HG03039 (cell line): Measurements from ENCODE around the gene ADAMTS12.

Source experiments
- ATAC-seq: cut with Tn5 transposase; IDR thresholded peaks from one replicate; pipeline ENCODE4 v1.9.1; 2021; ENCODE audit warnings: mild to moderate bottlenecking, moderate library complexity; ENCODE audit not compliant: unreplicated experiment

The ADAMTS12 gene

GRCh38 chr5:33725806-33726205, 166.0 kb downstream of the ADAMTS12 start:
- no peak for ATAC-seq

- ATAC-seq, result no peak
Measured at GRCh38 chr5:33721491-33722200, 170.1 kb downstream of the ADAMTS12 start.

- no peak for ATAC-seq
Measured at GRCh38 chr5:33720176-33720575, 171.6 kb downstream of the ADAMTS12 start.

GRCh38 chr5:33719769-33720168, 172.0 kb downstream of the ADAMTS12 start:
- ATAC-seq, result no peak

- no peak for ATAC-seq
Measured at GRCh38 chr5:33715661-33716060, 176.1 kb downstream of the ADAMTS12 start.

- ATAC-seq, result no peak
Measured at GRCh38 chr5:33713136-33713765, 178.5 kb downstream of the ADAMTS12 start.

- no peak for ATAC-seq
Measured at GRCh38 chr5:33712664-33713063, 179.1 kb downstream of the ADAMTS12 start.

GRCh38 chr5:33711094-33711679, 180.6 kb downstream of the ADAMTS12 start:
- no peak for ATAC-seq

GRCh38 chr5:33702867-33703266, 188.9 kb downstream of the ADAMTS12 start:
- no peak for ATAC-seq

- no peak for ATAC-seq
Measured at GRCh38 chr5:33701951-33702350, 189.8 kb downstream of the ADAMTS12 start.

- ATAC-seq, result no peak
Measured at GRCh38 chr5:33701251-33701650, 190.5 kb downstream of the ADAMTS12 start.

- ATAC-seq, result no peak
Measured at GRCh38 chr5:33696411-33696810, 195.4 kb downstream of the ADAMTS12 start.

- no peak for ATAC-seq
Measured at GRCh38 chr5:33692980-33693379, 198.8 kb downstream of the ADAMTS12 start.

- no peak for ATAC-seq
Measured at GRCh38 chr5:33691856-33692255, 199.9 kb downstream of the ADAMTS12 start.

- ATAC-seq, result no peak
Measured at GRCh38 chr5:33690374-33691135, 201.2 kb downstream of the ADAMTS12 start.

- no peak for ATAC-seq
Measured at GRCh38 chr5:33688526-33688925, 203.3 kb downstream of the ADAMTS12 start.

GRCh38 chr5:33688066-33688465, 203.7 kb downstream of the ADAMTS12 start:
- no peak for ATAC-seq

GRCh38 chr5:33685873-33686755, 205.7 kb downstream of the ADAMTS12 start:
- ATAC-seq, result no peak

GRCh38 chr5:33684496-33685159, 207.2 kb downstream of the ADAMTS12 start:
- ATAC-seq, result no peak

- no peak for ATAC-seq
Measured at GRCh38 chr5:33679791-33680190, 212.0 kb downstream of the ADAMTS12 start.
